KMS-11 (cell line): ENCODE results near the gene CPPED1.

Experiments
- H2AFZ ChIP-seq: fragments of 200-600 bp; sonication (generic); 2 replicates; pipeline ENCODE4 v1.6.1; 2016; ENCODE audit warnings: antibody characterized with exemption, mixed run types, low read depth
- H3K27ac ChIP-seq: fragments of 200-600 bp; sonication (generic); 2 replicates; pipeline ENCODE4 v1.6.1; 2016; ENCODE audit warnings: mild to moderate bottlenecking, mixed run types
- H3K27me3 ChIP-seq: fragments of 200-600 bp; sonication (generic); 2 replicates; pipeline ENCODE4 v1.6.1; 2017; ENCODE audit warnings: mild to moderate bottlenecking, low read depth, mixed run types, moderate library complexity; ENCODE audit not compliant: insufficient read depth
- H3K36me3 ChIP-seq: fragments of 200-600 bp; sonication (generic); 2 replicates; pipeline ENCODE4 v1.6.1; 2017; ENCODE audit warnings: mild to moderate bottlenecking, mixed run types; ENCODE audit not compliant: insufficient read depth
- H3K4me1 ChIP-seq: fragments of 200-600 bp; sonication (generic); 2 replicates; pipeline ENCODE4 v1.6.1; 2016; ENCODE audit warnings: mild to moderate bottlenecking, low read depth, mixed run types; ENCODE audit not compliant: poor library complexity, severe bottlenecking
- H3K4me2 ChIP-seq: fragments of 200-600 bp; sonication (generic); 2 replicates; pipeline ENCODE4 v1.7.0; 2016; ENCODE audit warnings: mild to moderate bottlenecking, mixed run types
- H3K4me3 ChIP-seq: fragments of 200-600 bp; sonication (generic); IDR thresholded peaks from 2 replicates; pipeline ENCODE4 v1.6.1; 2017; ENCODE audit warnings: low read depth, low read length, mixed read lengths; ENCODE audit not compliant: insufficient read depth
- H3K79me2 ChIP-seq: fragments of 200-600 bp; sonication (generic); 2 replicates; pipeline ENCODE4 v1.6.1; 2016; ENCODE audit warnings: low read depth, mixed run types; ENCODE audit not compliant: insufficient read depth
- H3K9ac ChIP-seq: fragments of 200-600 bp; sonication (generic); 2 replicates; pipeline ENCODE4 v1.6.1; 2016; ENCODE audit warnings: mild to moderate bottlenecking, mixed run types
- H4K20me1 ChIP-seq: fragments of 200-600 bp; sonication (generic); 2 replicates; pipeline ENCODE4 v1.6.1; 2016; ENCODE audit warnings: mild to moderate bottlenecking, mixed run types; ENCODE audit not compliant: insufficient read depth
- TF ChIP-seq, protein P1 (sequence below): fragments of 200-600 bp; sonication (generic); conservative IDR thresholded peaks from 2 replicates; pipeline ENCODE4 v1.6.1; 2017; ENCODE audit warnings: low read depth, mild to moderate bottlenecking, antibody characterized with exemption, low read length, moderate library complexity, mixed read lengths

The CPPED1 gene

DNA sequence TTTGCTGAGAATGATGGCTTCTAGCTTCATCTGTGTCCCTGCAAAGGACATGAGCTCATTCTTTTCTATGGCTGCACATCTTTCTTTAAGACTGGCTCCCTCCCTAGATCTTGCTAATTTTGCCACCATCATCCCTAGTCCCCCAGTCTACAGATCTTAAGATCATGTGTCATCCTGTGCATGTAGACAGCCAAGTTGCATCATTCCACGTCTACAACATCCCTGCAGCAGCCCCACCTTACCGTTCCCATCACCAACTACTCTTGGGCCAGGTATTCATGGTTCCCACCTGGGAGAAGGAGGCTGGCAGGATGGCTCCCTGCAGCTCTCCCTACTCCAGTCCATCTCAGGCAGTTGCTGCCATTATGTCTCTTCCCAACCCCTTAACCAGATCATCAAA lies 12.3 kb downstream of the CPPED1 start:
- no peaks in the 10 kb centered on the region for H4K20me1 ChIP-seq
- H2AFZ ChIP-seq = no peak overlapping the region
- H3K79me2 ChIP-seq = no peaks in the 10 kb centered on the region
- no peak overlapping the region for H3K4me2 ChIP-seq
- no peak overlapping the region for H3K4me3 ChIP-seq
- no peak overlapping the region for H3K9ac ChIP-seq
- no peak overlapping the region for H3K27ac ChIP-seq
- H3K36me3 ChIP-seq = no peaks in the 10 kb centered on the region
- H3K27me3 ChIP-seq = no peaks in the 10 kb centered on the region
- no peaks in the 10 kb centered on the region for H3K4me1 ChIP-seq
- TF ChIP-seq, protein P1, sequence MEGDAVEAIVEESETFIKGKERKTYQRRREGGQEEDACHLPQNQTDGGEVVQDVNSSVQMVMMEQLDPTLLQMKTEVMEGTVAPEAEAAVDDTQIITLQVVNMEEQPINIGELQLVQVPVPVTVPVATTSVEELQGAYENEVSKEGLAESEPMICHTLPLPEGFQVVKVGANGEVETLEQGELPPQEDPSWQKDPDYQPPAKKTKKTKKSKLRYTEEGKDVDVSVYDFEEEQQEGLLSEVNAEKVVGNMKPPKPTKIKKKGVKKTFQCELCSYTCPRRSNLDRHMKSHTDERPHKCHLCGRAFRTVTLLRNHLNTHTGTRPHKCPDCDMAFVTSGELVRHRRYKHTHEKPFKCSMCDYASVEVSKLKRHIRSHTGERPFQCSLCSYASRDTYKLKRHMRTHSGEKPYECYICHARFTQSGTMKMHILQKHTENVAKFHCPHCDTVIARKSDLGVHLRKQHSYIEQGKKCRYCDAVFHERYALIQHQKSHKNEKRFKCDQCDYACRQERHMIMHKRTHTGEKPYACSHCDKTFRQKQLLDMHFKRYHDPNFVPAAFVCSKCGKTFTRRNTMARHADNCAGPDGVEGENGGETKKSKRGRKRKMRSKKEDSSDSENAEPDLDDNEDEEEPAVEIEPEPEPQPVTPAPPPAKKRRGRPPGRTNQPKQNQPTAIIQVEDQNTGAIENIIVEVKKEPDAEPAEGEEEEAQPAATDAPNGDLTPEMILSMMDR = no peak

DNA sequence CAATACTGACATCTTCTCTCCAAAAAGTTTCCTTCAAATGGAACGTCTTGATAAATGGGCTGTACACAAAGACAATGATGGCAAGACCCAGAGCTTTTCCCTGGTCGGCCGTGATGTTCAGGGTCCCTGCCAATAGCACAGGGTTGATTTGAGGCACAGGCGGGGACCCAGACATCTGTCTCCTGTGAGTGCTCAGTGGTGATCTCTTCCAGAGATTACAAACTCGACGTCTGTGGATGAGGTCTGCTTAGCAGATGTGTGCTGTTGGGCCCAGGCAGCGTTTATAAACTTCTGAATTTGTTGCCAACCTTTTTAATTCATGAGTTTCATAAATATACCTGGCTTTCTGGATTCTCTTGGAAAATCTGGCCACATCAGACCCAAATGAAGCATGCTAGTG lies 14.9 kb downstream of the CPPED1 start:
- H3K27me3 ChIP-seq = no peaks in the 10 kb centered on the region
- H3K4me2 ChIP-seq = no peak overlapping the region
- no peak overlapping the region for H3K27ac ChIP-seq
- H3K79me2 ChIP-seq = no peaks in the 10 kb centered on the region
- no peaks in the 10 kb centered on the region for H3K36me3 ChIP-seq
- TF ChIP-seq, protein P1 = no peak
- H2AFZ ChIP-seq = no peak overlapping the region
- H3K4me1 ChIP-seq = no peaks in the 10 kb centered on the region
- no peak overlapping the region for H3K4me3 ChIP-seq
- H4K20me1 ChIP-seq = no peaks in the 10 kb centered on the region
- no peak overlapping the region for H3K9ac ChIP-seq

DNA sequence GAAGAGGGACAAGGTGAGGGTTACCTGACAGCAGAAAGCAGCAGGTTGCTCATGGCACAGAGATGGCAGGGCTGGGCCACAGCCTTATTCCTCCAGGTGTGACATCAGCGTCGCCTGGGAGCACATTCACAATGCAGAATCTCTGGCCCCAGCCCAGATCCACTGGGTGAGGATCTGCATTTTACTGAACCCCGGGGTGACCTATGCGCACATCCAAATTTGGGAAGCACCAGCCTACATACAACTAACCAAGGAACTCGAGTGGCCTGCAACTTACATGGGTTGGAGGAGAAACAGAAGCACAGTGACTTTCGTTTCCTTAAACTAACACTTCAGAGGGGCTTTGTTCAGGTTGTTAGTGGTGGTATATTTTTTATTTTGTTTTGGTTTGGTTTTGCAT lies 17.6 kb downstream of the CPPED1 start:
- H3K27ac ChIP-seq = no peak overlapping the region
- H2AFZ ChIP-seq = no peak overlapping the region
- H3K4me3 ChIP-seq = no peak overlapping the region
- no peaks in the 10 kb centered on the region for H4K20me1 ChIP-seq
- TF ChIP-seq, protein P1 = no peak
- H3K4me1 ChIP-seq = no peaks in the 10 kb centered on the region
- no peaks in the 10 kb centered on the region for H3K79me2 ChIP-seq
- no peaks in the 10 kb centered on the region for H3K27me3 ChIP-seq
- H3K9ac ChIP-seq = no peak overlapping the region
- H3K36me3 ChIP-seq = no peaks in the 10 kb centered on the region
- H3K4me2 ChIP-seq = no peak overlapping the region

DNA sequence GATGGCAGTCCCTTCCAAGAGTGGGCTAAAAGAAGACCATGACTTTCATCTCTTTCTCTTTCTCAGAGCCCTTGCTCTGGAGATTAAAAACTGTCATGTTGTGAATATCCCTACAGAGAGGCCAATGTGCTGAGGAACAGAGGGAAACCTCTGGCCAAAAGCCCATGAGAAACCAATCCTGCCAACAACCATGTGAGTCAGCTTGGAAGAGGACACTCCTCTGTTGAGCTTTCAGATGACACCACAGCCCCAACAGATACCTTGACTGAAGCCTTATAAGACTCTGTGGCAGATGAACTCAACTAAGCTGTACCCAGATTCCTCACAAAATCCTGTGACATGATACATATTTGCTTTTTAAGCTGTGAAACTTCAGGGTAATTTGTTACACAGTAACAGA lies 19.6 kb downstream of the CPPED1 start:
- H4K20me1 ChIP-seq = no peaks in the 10 kb centered on the region
- TF ChIP-seq, protein P1 = no peak
- no peak overlapping the region for H2AFZ ChIP-seq
- H3K27ac ChIP-seq = no peak overlapping the region
- H3K79me2 ChIP-seq = no peaks in the 10 kb centered on the region
- no peak overlapping the region for H3K9ac ChIP-seq
- H3K4me3 ChIP-seq = no peak overlapping the region
- no peak overlapping the region for H3K4me2 ChIP-seq
- H3K36me3 ChIP-seq = no peaks in the 10 kb centered on the region
- no peaks in the 10 kb centered on the region for H3K4me1 ChIP-seq
- H3K27me3 ChIP-seq = no peaks in the 10 kb centered on the region

DNA sequence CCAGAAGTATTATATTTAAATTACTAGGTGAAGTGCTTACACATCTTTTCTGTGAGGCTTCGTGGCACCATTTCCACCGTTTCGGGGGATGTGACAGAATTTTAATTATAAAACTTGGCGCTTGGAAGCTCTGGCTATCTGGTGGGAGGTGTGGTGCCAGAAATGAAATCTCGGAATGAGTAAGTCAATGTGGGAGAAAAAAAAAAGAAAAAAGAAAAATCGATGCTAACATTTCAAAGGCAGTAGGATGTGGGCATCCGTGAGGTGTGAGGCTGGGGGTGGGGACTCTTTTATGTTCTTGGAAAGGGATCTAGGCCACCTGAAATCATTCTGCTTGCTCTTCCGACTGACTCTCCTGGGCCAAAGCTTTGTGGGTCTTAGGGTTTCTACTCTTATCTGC lies 21.9 kb downstream of the CPPED1 start:
- no peaks in the 10 kb centered on the region for H3K4me1 ChIP-seq
- no peaks in the 10 kb centered on the region for H4K20me1 ChIP-seq
- no peak overlapping the region for H3K9ac ChIP-seq
- no peak overlapping the region for H2AFZ ChIP-seq
- no peaks in the 10 kb centered on the region for H3K27me3 ChIP-seq
- H3K4me2 ChIP-seq = no peak overlapping the region
- no peak overlapping the region for H3K4me3 ChIP-seq
- H3K36me3 ChIP-seq = no peaks in the 10 kb centered on the region
- no peak overlapping the region for H3K27ac ChIP-seq
- TF ChIP-seq, protein P1 = no peak
- H3K79me2 ChIP-seq = no peaks in the 10 kb centered on the region
